Suprapubic skin (tissue), 4 donors: ENCODE results near the gene TMEM225B. TPM values are rescaled to one million over a fixed set of nuclear protein-coding genes. Genes with fewer than 3 reads are reported as not detected.
"Not testable (repeated sequence)": the region's sequence is repeated elsewhere in the genome, so short reads cannot be mapped to it uniquely, and the experiment has no call there.

Source experiments
- DNase-seq, 2 donors: peaks; one replicate each; pipeline ENCODE4 v3.0.0-alpha.2; 2019; ENCODE audit warnings: low spot score in 2 of 2
- H3K27ac ChIP-seq: fragments of 200-600 bp; sonication (generic); one replicate; pipeline ENCODE4 v1.5.1; 2019
- H3K27me3 ChIP-seq: fragments of 200-600 bp; sonication (generic); one replicate; pipeline ENCODE4 v1.5.1; 2019
- H3K36me3 ChIP-seq: fragments of 200-600 bp; sonication (generic); one replicate; pipeline ENCODE4 v1.5.1; 2019
- H3K4me1 ChIP-seq: fragments of 200-600 bp; sonication (generic); one replicate; pipeline ENCODE4 v1.5.1; 2019
- H3K4me3 ChIP-seq: fragments of 200-600 bp; sonication (generic); one replicate; pipeline ENCODE4 v1.5.1; 2019; ENCODE audit warnings: mild to moderate bottlenecking
- H3K9me3 ChIP-seq: fragments of 200-600 bp; sonication (generic); one replicate; pipeline ENCODE4 v1.5.1; 2019
- CTCF ChIP-seq, 2 donors: fragments of 200-600 bp in 1 of 2; fragments of 450-650 bp in 1 of 2; sonication (generic) in 1 of 2; IDR thresholded peaks; one replicate each; pipeline ENCODE4 v1.5.1; 2016 to 2019; ENCODE audit warnings: antibody characterized with exemption in 2 of 2, mild to moderate bottlenecking in 1 of 2, moderate library complexity in 1 of 2
- EP300 ChIP-seq: sonication (generic); formaldehyde crosslinking; IDR thresholded peaks from one replicate; pipeline ENCODE4 v1.6.1; 2017; ENCODE audit warnings: antibody characterized with exemption
- POLR2A ChIP-seq, 2 donors: fragments of 450-650 bp; IDR thresholded peaks; one replicate each; pipeline ENCODE4 v1.6.1; 2017; ENCODE audit warnings: antibody characterized with exemption in 2 of 2, mild to moderate bottlenecking in 2 of 2, moderate library complexity in 2 of 2
- POLR2AphosphoS5 ChIP-seq, 3 donors: sonication (generic); formaldehyde crosslinking; IDR thresholded peaks; one replicate each; pipeline ENCODE4 v1.6.1; 2017; ENCODE audit warnings: antibody characterized with exemption in 3 of 3
- WGBS: methylation state at CpG from one replicate; pipeline ENCODE4 v1.1.5; 2018; 5-methylcytosine and 5-hydroxymethylcytosine counted together
- total RNA-seq, 4 donors: library from RNA; depleted of rRNA; stranded (reverse); fragments of >200 nt; gene quantifications; one replicate each; pipeline ENCODE4 v1.1.0, GENCODE V29; 2016

TMEM225B gene
- total RNA-seq, 4 donors from 2014 or later = 1.4 to 6.8 (median 2.1) TPM

DNA sequence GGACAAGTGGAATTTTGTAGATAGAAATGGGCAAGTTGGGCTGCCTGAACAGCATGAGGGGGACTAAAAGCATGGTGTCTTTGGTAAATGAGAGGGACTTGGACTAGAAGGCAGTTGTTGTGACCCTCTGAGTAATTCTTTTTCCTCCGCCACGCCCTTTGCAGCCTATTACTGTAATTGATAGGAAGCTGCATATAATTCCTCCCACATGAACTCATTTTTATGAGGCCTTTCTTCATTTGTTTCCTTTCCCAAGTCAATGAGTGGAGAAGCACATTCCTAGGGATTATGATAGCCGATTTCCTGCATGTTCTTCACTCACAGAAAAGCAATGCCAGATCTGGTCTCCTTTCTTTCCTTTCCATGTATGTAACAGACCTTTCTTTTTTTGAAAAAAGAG is 46.4 kb downstream of the TMEM225B start:
- no peaks in the 10 kb centered on the region for H3K4me1 ChIP-seq
- TF ChIP-seq POLR2A (IDR thresholded peaks at IDR 0.05) (no peak), EP300 (no peak), POLR2AphosphoS5 (IDR thresholded peaks at IDR 0.05) (no peak), CTCF (IDR thresholded peaks at IDR 0.05) (no peak)
- H3K27me3 ChIP-seq = no peaks in the 10 kb centered on the region
- H3K36me3 ChIP-seq = peaks cover 8% of the 10 kb centered on the region
- no peaks in the 10 kb centered on the region for H3K9me3 ChIP-seq
- WGBS = 88% methylated on average over 3 of the region's 3 CpGs
- no peak overlapping the region for H3K27ac ChIP-seq
- H3K4me3 ChIP-seq = no peak overlapping the region
- no peak for DNase-seq

DNA sequence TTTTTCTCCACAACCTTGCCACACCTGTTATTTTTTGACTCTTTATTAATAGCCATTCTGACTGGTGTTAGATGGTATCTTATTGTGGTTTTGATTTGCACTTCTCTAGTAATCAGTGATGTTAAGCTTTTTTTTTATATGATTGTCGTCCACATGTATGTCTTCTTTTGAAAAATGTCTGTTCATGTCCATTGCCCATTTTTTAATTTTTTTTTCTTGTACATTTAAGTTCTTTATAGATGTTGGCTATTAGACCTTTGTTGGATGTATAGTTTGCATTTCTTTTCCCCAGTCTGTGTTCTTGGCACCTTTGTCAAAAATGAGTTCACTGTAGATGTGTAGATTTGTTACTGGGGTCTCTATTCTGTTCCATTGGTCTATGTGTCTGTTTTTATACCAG is 47.5 kb downstream of the TMEM225B start:
- H3K4me1 ChIP-seq = no peaks in the 10 kb centered on the region
- DNase-seq = no peak
- H3K27ac ChIP-seq = no peak overlapping the region
- H3K27me3 ChIP-seq = no peaks in the 10 kb centered on the region
- no peaks in the 10 kb centered on the region for H3K9me3 ChIP-seq
- 97% methylated on average over 1 of the region's 1 CpG for WGBS
- no peak overlapping the region for H3K4me3 ChIP-seq
- H3K36me3 ChIP-seq = peaks cover 8% of the 10 kb centered on the region
- TF ChIP-seq POLR2A (IDR thresholded peaks at IDR 0.05) (no peak), CTCF (IDR thresholded peaks at IDR 0.05) (no peak), POLR2AphosphoS5 (IDR thresholded peaks at IDR 0.05) (no peak), EP300 (no peak)

- TF ChIP-seq POLR2A (IDR thresholded peaks at IDR 0.05) = no peak
- TF ChIP-seq CTCF (IDR thresholded peaks at IDR 0.05) = no peak
- no peak for TF ChIP-seq POLR2AphosphoS5 (IDR thresholded peaks at IDR 0.05)
- TF ChIP-seq EP300 = no peak
- WGBS = 94% methylated on average over 2 of the region's 2 CpGs
- H3K27ac ChIP-seq = no peak overlapping the region
- DNase-seq = no peak
- H3K4me3 ChIP-seq = no peak overlapping the region
- peaks cover 5% of the 10 kb centered on the region for H3K36me3 ChIP-seq
- no peaks in the 10 kb centered on the region for H3K27me3 ChIP-seq
- H3K4me1 ChIP-seq = no peaks in the 10 kb centered on the region
- H3K9me3 ChIP-seq = no peaks in the 10 kb centered on the region
These were observed 50.8 kb downstream of the TMEM225B start for GRCh38 chr7:99648843-99649242.

- Histone ChIP-seq H3K36me3 (no peaks in the 10 kb centered on the region), H3K27me3 (no peaks in the 10 kb centered on the region), H3K4me1 (no peaks in the 10 kb centered on the region), H3K27ac (no peak overlapping the region), H3K4me3 (no peak overlapping the region), H3K9me3 (no peaks in the 10 kb centered on the region)
- TF ChIP-seq CTCF (IDR thresholded peaks at IDR 0.05) (no peak), POLR2A (IDR thresholded peaks at IDR 0.05) (no peak)
- 95% methylated on average over 2 of the region's 2 CpGs for WGBS
- no peak for DNase-seq
These were observed 53.2 kb downstream of the TMEM225B start for GRCh38 chr7:99651290-99651689.

DNA sequence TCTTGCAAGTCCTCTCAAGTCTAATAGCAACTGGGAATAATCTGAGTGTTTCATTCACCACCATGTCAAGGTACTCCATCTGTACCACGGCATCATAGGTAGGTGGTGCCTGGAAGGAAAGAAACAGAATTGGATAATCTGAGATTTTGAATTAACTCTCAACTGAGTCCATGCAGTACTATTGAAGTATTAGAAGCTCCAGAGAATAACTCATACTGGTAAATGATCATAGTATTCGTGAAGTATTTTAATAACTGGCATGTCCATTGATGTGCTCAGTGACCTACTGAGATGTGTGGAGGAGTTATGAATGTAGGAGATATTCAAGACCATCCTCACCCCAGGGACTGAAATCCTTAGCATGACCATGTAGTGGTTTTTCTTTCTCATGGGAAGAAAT is 54.6 kb downstream of the TMEM225B start:
- DNase-seq = no peak
- H3K27ac ChIP-seq = no peak overlapping the region
- no peaks in the 10 kb centered on the region for H3K36me3 ChIP-seq
- 89% methylated on average over 2 of the region's 2 CpGs for WGBS
- no peaks in the 10 kb centered on the region for H3K4me1 ChIP-seq
- no peak overlapping the region for H3K4me3 ChIP-seq
- no peaks in the 10 kb centered on the region for H3K9me3 ChIP-seq
- TF ChIP-seq EP300 (no peak), CTCF (IDR thresholded peaks at IDR 0.05) (no peak), POLR2A (IDR thresholded peaks at IDR 0.05) (no peak), POLR2AphosphoS5 (IDR thresholded peaks at IDR 0.05) (no peak)
- no peaks in the 10 kb centered on the region for H3K27me3 ChIP-seq

- not testable (repeated sequence) for H3K9me3 ChIP-seq, H3K4me1 ChIP-seq, DNase-seq, H3K27me3 ChIP-seq, H3K36me3 ChIP-seq, H3K27ac ChIP-seq, H3K4me3 ChIP-seq
- 98% methylated on average over 4 of the region's 4 CpGs for WGBS
These were observed 55.2 kb downstream of the TMEM225B start for GRCh38 chr7:99653269-99653668.
